GOT3 (cell line): Measurements from ENCODE around the gene KCTD10.
"Not testable (repeated sequence)": the region's sequence is repeated elsewhere in the genome, so short reads cannot be mapped to it uniquely, and the experiment has no call there.

Experiments
- DNase-seq: peaks from one replicate; lab custom pipeline; 2025; ENCODE audit warnings: mixed read lengths; lab: John Stamatoyannopoulos, UW

Gene KCTD10

DNA sequence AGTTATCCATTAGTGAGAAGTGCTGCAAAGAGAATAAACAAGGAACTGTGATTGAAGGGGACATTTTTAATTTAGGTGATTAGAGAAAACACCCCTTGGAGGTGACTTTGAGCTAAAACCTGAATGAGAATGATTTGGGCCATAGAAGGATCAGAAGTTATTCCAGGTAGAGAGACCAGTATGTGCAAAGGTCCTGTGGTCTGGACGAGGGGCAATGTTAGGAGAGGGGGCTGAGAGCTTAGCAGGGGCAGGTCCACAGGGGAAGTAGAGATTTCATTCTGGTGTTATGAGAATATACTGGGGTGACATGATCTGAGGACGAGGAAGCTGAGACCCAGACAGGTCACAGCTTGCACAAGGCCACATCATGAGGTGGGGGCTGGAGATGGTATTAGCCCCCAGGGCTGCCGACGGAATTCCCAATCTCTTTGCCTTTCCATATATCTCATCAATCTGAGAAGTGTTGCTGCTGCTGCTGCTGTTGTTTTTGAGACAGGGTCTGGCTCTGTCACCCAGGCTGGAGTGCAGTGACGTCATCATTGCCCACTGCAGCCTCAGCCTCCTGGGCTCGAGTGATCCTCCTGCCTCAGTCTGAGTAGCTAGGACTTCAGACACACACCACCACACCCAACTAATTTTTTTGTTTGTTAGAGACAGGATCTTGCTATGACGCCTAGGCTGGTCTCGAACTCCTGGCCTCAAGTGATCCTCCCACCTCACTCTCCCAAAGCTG lies 55.6 kb downstream of the KCTD10 start:
- DNase-seq = no peak

DNA sequence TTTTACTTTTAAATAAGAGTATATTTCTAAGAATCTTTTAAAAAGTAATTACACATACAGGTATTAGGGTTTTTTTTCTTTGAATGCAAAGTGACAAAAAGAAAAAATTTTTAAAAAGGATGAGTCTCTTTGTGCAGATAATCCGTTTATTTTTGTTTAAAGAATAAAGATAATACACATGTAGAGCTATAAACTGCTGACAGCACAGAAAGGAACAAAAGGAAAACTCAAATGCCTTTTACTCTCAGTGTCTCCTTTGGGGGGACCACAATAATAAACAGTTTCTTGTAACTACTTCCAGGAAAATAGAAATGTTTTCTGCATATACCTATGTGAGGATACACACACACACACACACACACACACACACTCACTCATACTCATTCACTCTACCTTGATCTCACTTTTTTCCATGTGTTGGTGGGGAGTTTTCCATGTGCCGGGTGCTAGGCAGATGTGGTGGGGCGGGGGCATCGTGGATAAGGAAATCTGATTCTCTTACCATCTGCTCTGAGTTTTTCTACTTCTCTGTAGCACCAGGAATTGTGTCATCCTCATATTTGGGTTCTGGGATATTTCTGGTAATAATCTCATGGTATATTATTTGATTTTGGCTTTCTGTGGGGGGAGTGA lies 58.1 kb downstream of the KCTD10 start:
- DNase-seq = no peak

DNA sequence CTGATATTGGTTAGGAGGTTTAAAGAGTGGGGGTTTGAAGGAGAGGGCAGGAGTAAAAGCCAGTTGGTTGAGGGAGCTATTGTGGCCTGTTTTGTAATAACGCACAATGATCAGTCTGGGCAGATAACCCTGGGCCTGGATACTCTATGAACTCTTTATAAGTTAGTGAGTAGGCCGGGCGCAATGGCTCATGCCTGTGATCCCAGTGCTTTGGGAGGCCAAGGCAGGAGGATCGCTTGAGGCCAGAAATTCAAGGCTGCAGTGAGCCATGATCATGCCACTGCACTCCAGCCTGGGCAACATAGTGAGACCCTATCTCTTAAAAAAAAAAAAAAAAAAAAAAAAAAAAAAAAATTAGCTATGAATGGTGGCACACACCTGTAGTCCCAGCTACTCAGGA lies 71.0 kb downstream of the KCTD10 start:
- not testable (repeated sequence) for DNase-seq

DNA sequence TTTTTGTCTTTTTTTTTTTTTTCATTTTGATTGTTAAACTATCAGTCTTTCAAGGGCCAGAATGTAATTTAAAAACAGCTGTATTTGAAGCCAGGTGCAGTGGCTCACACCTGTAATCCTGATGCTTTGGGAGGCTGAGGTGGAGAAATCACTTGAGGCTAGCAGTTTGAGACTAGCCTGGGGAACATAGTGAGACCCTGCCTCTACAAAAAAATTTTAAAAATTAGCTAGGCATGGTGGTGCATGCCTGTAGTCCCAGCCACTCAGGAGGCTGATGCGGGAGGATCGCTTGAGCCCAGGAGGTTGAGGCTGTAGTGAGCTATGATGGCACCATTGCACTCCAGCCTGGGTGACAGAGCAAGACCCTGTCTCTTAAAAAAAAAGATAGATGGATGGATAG lies 72.3 kb downstream of the KCTD10 start:
- DNase-seq = not testable (repeated sequence)
